Calu3 (cell line): Measurements from ENCODE around the gene ZBED5. TPM values are rescaled to one million over a fixed set of nuclear protein-coding genes. Genes with fewer than 3 reads are reported as not detected.

Source experiments
- Bru-seq: library from RNA; stranded (reverse); fragments of 400-500 nt; gene quantifications from one replicate; lab custom pipeline; 2021; lab: Mats Ljungman, UMichigan
- BruChase-seq, 2 experiments: library from RNA; stranded (reverse); fragments of 400-500 nt; gene quantifications; one replicate each; lab custom pipeline; 2021; lab: Mats Ljungman, UMichigan
- BruUV-seq: library from RNA; stranded (reverse); fragments of 400-500 nt; replicated peaks from 2 replicates; lab custom pipeline; 2021; lab: Mats Ljungman, UMichigan
- CTCF ChIA-PET: fragments of 300-600 bp; sonication (Branson Sonifier 250); formaldehyde crosslinking; loops from one replicate; lab custom pipeline; 2022; ENCODE audit warnings: antibody characterized with exemption; lab: Charles Lee
- DNase-seq: peaks from one replicate; pipeline ENCODE4 v3.0.0; 2022
- H3K27ac Mint-ChIP-seq: one replicate; pipeline ENCODE4 v1.8.0; 2022; ENCODE audit warnings: mixed read lengths; ENCODE audit not compliant: unreplicated experiment
- H3K27me3 Mint-ChIP-seq: one replicate; pipeline ENCODE4 v1.8.0; 2022; ENCODE audit warnings: mixed read lengths; ENCODE audit not compliant: unreplicated experiment
- H3K36me3 Mint-ChIP-seq: one replicate; pipeline ENCODE4 v1.8.0; 2022; ENCODE audit warnings: mild to moderate bottlenecking, moderate library complexity, mixed read lengths; ENCODE audit not compliant: insufficient read depth, unreplicated experiment
- H3K4me1 Mint-ChIP-seq: one replicate; pipeline ENCODE4 v1.8.0; 2022; ENCODE audit warnings: mild to moderate bottlenecking, low read depth, mixed read lengths; ENCODE audit not compliant: unreplicated experiment
- H3K4me3 Mint-ChIP-seq: one replicate; pipeline ENCODE4 v1.8.0; 2022; ENCODE audit warnings: mild to moderate bottlenecking, low read depth, moderate library complexity, mixed read lengths; ENCODE audit not compliant: unreplicated experiment
- H3K9me3 Mint-ChIP-seq: one replicate; pipeline ENCODE4 v1.8.0; 2022; ENCODE audit warnings: low read depth, mixed read lengths; ENCODE audit not compliant: unreplicated experiment
- CTCF ChIP-seq: fragments of 200-600 bp; IDR thresholded peaks from one replicate; pipeline ENCODE4 v1.8.0; 2022; ENCODE audit warnings: antibody characterized with exemption; ENCODE audit not compliant: unreplicated experiment
- intact Hi-C: fragments of 100-400 bp; cut with micrococcal nuclease; formaldehyde crosslinking; loops from one replicate; pipeline ENCODE4 v1.10.0; 2022; ENCODE audit not compliant: unreplicated experiment
- long read RNA-seq: library from polyadenylated mRNA; stranded (forward); transcript quantifications from one replicate; pipeline ENCODE4 v2.0.0, GENCODE V29; 2022
- total RNA-seq: library from RNA; stranded (reverse); gene quantifications from 2 replicates; pipeline ENCODE4 v1.2.3, GENCODE V29; 2022

The ZBED5 gene
- total RNA-seq, result 49.8 and 51.4 TPM in 2 replicates
- Bru-seq, nascent RNA, result percentile 96 among the genes with signal in this experiment
- BruChase-seq, experiment 1, labeled RNA remaining after a 6-hour chase, result percentile 86 among the genes with signal in this experiment
- percentile 98 among the genes with signal in this experiment for BruChase-seq, experiment 2, labeled RNA remaining after a 2-hour chase
- long read RNA-seq, transcript ZBED5-201 (3 exons, 2,512 nt), result major isoform, 8 of 20 reads
- long read RNA-seq, partial matches to known transcripts, result 1 of 20 reads
- long read RNA-seq, other reads (novel, unspliced or antisense), result 7 of 20 reads

- intact Hi-C loops, result loop anchor here (2.0 to 10.0 kb wide), 4 partner anchors 43 to 157 kb away; partner anchors contain the start of gene EIF4G2
- Mint-ChIP-seq H3K4me1 (peaks cover 17% of the 10 kb centered on the region), H3K27ac (peak within 1 kb of the TSS; percentile 89), H3K4me3 (peak within 1 kb of the TSS; percentile 96), H3K9me3 (no peaks in the 10 kb centered on the region), H3K27me3 (no peaks in the 10 kb centered on the region), H3K36me3 (peaks cover 51% of the 10 kb centered on the region)
- no TSS peak for BruUV-seq
- no peak for TF ChIP-seq CTCF
- CTCF ChIA-PET, result interaction anchor here (0.6 to 2.1 kb wide), 13 partner anchors 10 to 248 kb away, joined by 3 to 13 read pairs (median 4); partner anchors contain the start of gene EIF4G2
- peak; percentile 95 for DNase-seq
Measured at GRCh38 chr11:10857709-10858438, at the start of gene ZBED5. Gene ZBED5 (minus strand): TSS chr11:10858053. CDS start chr11:10854945, 3,108 bp downstream.

DNA sequence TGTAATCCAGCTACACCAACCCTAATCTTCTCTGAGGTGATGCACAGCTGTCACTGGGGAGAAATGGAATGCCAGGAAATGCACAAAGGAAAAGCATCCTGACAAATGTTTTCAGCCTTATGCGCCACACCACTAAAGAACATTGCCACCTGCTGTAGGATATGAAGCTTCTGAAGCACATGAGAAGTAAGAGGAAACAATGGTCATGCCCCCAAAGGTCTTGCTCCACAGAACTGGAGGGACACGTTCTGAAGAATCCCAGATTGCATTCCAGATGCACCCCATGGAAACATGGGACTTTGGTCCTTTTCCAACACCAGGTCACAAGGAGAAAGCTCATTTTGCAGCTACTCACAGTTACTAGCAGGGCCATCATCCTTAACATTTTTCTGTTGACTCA, 48.7 kb upstream of the ZBED5 start:
- CTCF ChIA-PET, result interaction anchor here (0.7 to 1.4 kb wide), 7 partner anchors 8 to 114 kb away, joined by 3 to 7 read pairs (median 3); partner anchors contain the start of genes EIF4G2 and ZBED5

DNA sequence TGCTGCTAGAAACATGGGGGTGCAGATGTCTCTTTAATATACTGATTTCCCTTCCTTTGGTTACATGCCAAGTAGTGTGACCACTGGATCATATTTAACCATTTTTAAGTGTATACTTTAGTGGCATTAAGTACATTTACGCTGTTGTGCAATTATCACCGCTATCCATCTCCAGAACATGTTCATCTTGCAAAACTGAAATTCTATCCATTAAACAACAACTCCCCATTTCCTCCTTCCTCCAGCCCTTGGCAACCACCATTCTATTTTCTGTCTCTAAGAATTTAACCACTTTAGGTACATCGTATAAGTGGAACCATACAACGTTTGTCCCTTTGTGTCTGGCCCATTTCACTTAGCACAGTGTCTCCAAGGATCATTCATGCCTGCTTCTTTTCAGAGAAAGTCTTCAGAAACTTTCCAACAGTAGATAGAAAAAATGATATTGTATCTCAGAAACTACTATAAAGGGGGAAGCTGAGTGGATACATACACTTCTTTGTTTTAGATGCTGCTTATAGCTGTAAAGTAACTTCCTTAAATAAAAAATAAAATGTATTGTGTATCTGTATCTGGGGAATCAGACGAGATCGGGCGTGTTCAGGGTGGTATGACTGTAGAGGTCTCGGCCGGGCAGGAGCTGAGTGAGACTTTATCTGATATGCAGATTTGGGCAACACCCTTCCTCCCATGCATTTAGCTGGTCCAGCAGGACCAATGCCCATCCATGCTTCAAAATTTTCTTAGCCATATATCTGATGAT, 44.6 kb upstream of the ZBED5 start:
- H3K9me3 Mint-ChIP-seq, result no peaks in the 10 kb centered on the region
- TF ChIP-seq CTCF, result no peak
- no peaks in the 10 kb centered on the region for H3K27me3 Mint-ChIP-seq
- peaks cover 67% of the 10 kb centered on the region for H3K4me1 Mint-ChIP-seq
- peak overlapping the region; percentile 94 for H3K27ac Mint-ChIP-seq
- CTCF ChIA-PET, result no interaction called here
- no peak for DNase-seq
- H3K36me3 Mint-ChIP-seq, result peaks cover 14% of the 10 kb centered on the region
- intact Hi-C loops, result loop anchor here (10.0 kb wide), 1 partner anchor 98 kb away; the partner anchor contains the start of gene EIF4G2
- H3K4me3 Mint-ChIP-seq, result no peak overlapping the region
- BruUV-seq, result no TSS peak

More for the DNA sequence above, 48.7 kb upstream of the ZBED5 start:
- no peak overlapping the region for H3K27ac Mint-ChIP-seq
- intact Hi-C loops, result loop anchor here (10.0 kb wide), 1 partner anchor 102 kb away; the partner anchor contains the start of gene EIF4G2
- H3K27me3 Mint-ChIP-seq, result no peaks in the 10 kb centered on the region
- no peak for DNase-seq
- H3K4me1 Mint-ChIP-seq, result peaks cover 52% of the 10 kb centered on the region
- no peak overlapping the region for H3K4me3 Mint-ChIP-seq
- TF ChIP-seq CTCF, result no peak
- no TSS peak for BruUV-seq
- no peaks in the 10 kb centered on the region for H3K36me3 Mint-ChIP-seq
- H3K9me3 Mint-ChIP-seq, result no peaks in the 10 kb centered on the region
